Measurements from ENCODE around the gene SRP19.

- TF ChIP-seq EZH2 (IDR thresholded peaks at IDR 0.05) (no peak), POLR2AphosphoS5 (IDR thresholded peaks at IDR 0.05; ENCODE audit: borderline replicate concordance, low read depth, low read length) (no peak), FOXP2 (optimal IDR thresholded peaks at IDR 0.05; ENCODE audit: control extremely low read depth, extremely low read length, insufficient read depth) (no peak)
Measured at GRCh38 chr5:112869948-112870347, 8.9 kb downstream of the SRP19 start.

All from SK-N-MC (cell line).